Hepatocyte (in vitro differentiated cells): ENCODE measurements around the gene MSI2. TPM values are rescaled to one million over a fixed set of nuclear protein-coding genes. Genes with fewer than 3 reads are reported as not detected.

ENCODE experiments used
- DNase-seq: peaks from one replicate; pipeline ENCODE4 v3.0.0-alpha.2; 2016; ENCODE audit warnings: low spot score
- H2AFZ ChIP-seq: fragments of 200-600 bp; sonication (generic); 2 replicates; pipeline ENCODE4 v1.6.0; 2016; ENCODE audit warnings: antibody characterized with exemption, mild to moderate bottlenecking
- H3K27ac ChIP-seq: fragments of 200-600 bp; sonication (generic); 2 replicates; pipeline ENCODE4 v1.5.1; 2016; ENCODE audit warnings: mild to moderate bottlenecking
- H3K27me3 ChIP-seq: fragments of 200-600 bp; sonication (generic); 2 replicates; pipeline ENCODE4 v1.6.1; 2016
- H3K36me3 ChIP-seq: fragments of 200-600 bp; sonication (generic); replicated peaks from 2 replicates; pipeline ENCODE4 v1.5.1; 2016; ENCODE audit warnings: low read depth; ENCODE audit not compliant: insufficient read depth
- H3K4me1 ChIP-seq: fragments of 200-600 bp; sonication (generic); 2 replicates; pipeline ENCODE4 v1.5.1; 2016; ENCODE audit warnings: mild to moderate bottlenecking, moderate library complexity; ENCODE audit not compliant: insufficient read depth
- H3K4me2 ChIP-seq: fragments of 200-600 bp; sonication (generic); 2 replicates; pipeline ENCODE4 v1.6.0; 2016
- H3K4me3 ChIP-seq: fragments of 200-600 bp; sonication (generic); 2 replicates; pipeline ENCODE4 v1.5.1; 2016; ENCODE audit warnings: mild to moderate bottlenecking
- H3K79me2 ChIP-seq: fragments of 200-600 bp; sonication (generic); 2 replicates; pipeline ENCODE4 v1.6.0; 2017; ENCODE audit warnings: mild to moderate bottlenecking
- H3K9me2 ChIP-seq: fragments of 200-600 bp; sonication (generic); replicated peaks from 2 replicates; pipeline ENCODE4 v1.6.0; 2017; ENCODE audit warnings: mild to moderate bottlenecking; ENCODE audit not compliant: insufficient read depth
- H3K9me3 ChIP-seq: fragments of 200-600 bp; sonication (generic); 2 replicates; pipeline ENCODE4 v1.5.1; 2016; ENCODE audit warnings: low read depth, mild to moderate bottlenecking
- H4K20me1 ChIP-seq: fragments of 200-600 bp; sonication (generic); 2 replicates; pipeline ENCODE4 v1.6.0; 2016; ENCODE audit warnings: mild to moderate bottlenecking; ENCODE audit not compliant: insufficient read depth, poor library complexity, severe bottlenecking
- CTCF ChIP-seq: fragments of 200-600 bp; sonication (generic); IDR thresholded peaks from 2 replicates; pipeline ENCODE4 v1.5.1; 2016; ENCODE audit warnings: antibody characterized with exemption, mild to moderate bottlenecking; ENCODE audit not compliant: poor library complexity
- EZH2 ChIP-seq: fragments of 200-600 bp; sonication (generic); IDR thresholded peaks from 2 replicates; pipeline ENCODE4 v1.6.1; 2016; ENCODE audit warnings: antibody characterized with exemption, mild to moderate bottlenecking, borderline replicate concordance
- EZH2phosphoT487 ChIP-seq: fragments of 200-600 bp; sonication (generic); IDR thresholded peaks from one replicate; pipeline ENCODE4 v1.6.1; 2018; ENCODE audit warnings: antibody characterized with exemption, mild to moderate bottlenecking, low read depth, moderate library complexity; ENCODE audit not compliant: unreplicated experiment, severe bottlenecking
- WGBS: methylation state at CpG from one replicate; pipeline ENCODE4 v1.1.6; 2016; ENCODE audit warnings: low lambda C conversion rate; ENCODE audit errors: missing lambda C conversion rate; 5-methylcytosine and 5-hydroxymethylcytosine counted together
- polyA plus RNA-seq: library from polyadenylated mRNA; unstranded; fragments of >200 nt; fragmentation: Nextera tagmentation; extraction: Ambion mirVana; gene quantifications from 2 replicates; pipeline ENCODE4 v1.2.1, GENCODE V29; 2016
- total RNA-seq: library from RNA; depleted of rRNA; stranded (reverse); fragments of >200 nt; gene quantifications from 2 replicates; pipeline ENCODE4 v1.2.3, GENCODE V29; 2014

Gene MSI2
- total and polyA plus RNA-seq, 2 experiments from 2014 or later = 16.1 to 60.6 TPM

- H4K20me1 ChIP-seq = no peaks in the 10 kb centered on the region
- WGBS = 54% methylated on average over 10 of the region's 10 CpGs
- no peaks in the 10 kb centered on the region for H3K9me3 ChIP-seq
- H3K27ac ChIP-seq = peak overlapping the region; percentile 20
- peak overlapping the region; percentile 43 for H3K4me2 ChIP-seq
- H3K79me2 ChIP-seq = peaks cover 37% of the 10 kb centered on the region
- peaks cover 24% of the 10 kb centered on the region for H3K4me1 ChIP-seq
- no peak for TF ChIP-seq CTCF
- TF ChIP-seq EZH2phosphoT487 = no peak
- TF ChIP-seq EZH2 = no peak
- H2AFZ ChIP-seq = no peak overlapping the region
- H3K27me3 ChIP-seq = no peaks in the 10 kb centered on the region
- no peak overlapping the region for H3K4me3 ChIP-seq
- no peaks in the 10 kb centered on the region for H3K36me3 ChIP-seq
- DNase-seq = no peak
- H3K9me2 ChIP-seq = no peaks in the 10 kb centered on the region
Measured at GRCh38 chr17:57466017-57466471, 209.7 kb downstream of the MSI2 start.

- H3K27ac ChIP-seq = no peak overlapping the region
- H3K27me3 ChIP-seq = no peaks in the 10 kb centered on the region
- H3K9me3 ChIP-seq = no peaks in the 10 kb centered on the region
- H3K4me2 ChIP-seq = no peak overlapping the region
- H2AFZ ChIP-seq = no peak overlapping the region
- no peaks in the 10 kb centered on the region for H3K9me2 ChIP-seq
- 96% methylated on average over 1 of the region's 1 CpG for WGBS
- DNase-seq = no peak
- no peaks in the 10 kb centered on the region for H3K36me3 ChIP-seq
- no peak for TF ChIP-seq CTCF
- TF ChIP-seq EZH2phosphoT487 = no peak
- TF ChIP-seq EZH2 = no peak
- H3K79me2 ChIP-seq = peaks cover 35% of the 10 kb centered on the region
- H4K20me1 ChIP-seq = no peaks in the 10 kb centered on the region
- peaks cover 28% of the 10 kb centered on the region for H3K4me1 ChIP-seq
- no peak overlapping the region for H3K4me3 ChIP-seq
Measured at GRCh38 chr17:57466521-57466920, 210.2 kb downstream of the MSI2 start.

GRCh38 chr17:57467226-57467625 is 210.9 kb downstream of the MSI2 start:
- Histone ChIP-seq H3K4me2 (no peak overlapping the region), H3K4me1 (peaks cover 35% of the 10 kb centered on the region)

More at GRCh38 chr17:57467226-57467625, 210.9 kb downstream of the MSI2 start:
- TF ChIP-seq EZH2 (no peak), EZH2phosphoT487 (no peak), CTCF (no peak)
- no peaks in the 10 kb centered on the region for H3K27me3 ChIP-seq
- no peaks in the 10 kb centered on the region for H3K9me2 ChIP-seq
- no peak overlapping the region for H2AFZ ChIP-seq
- H3K27ac ChIP-seq = no peak overlapping the region
- no peaks in the 10 kb centered on the region for H3K36me3 ChIP-seq
- peaks cover 29% of the 10 kb centered on the region for H3K79me2 ChIP-seq
- DNase-seq = no peak
- 96% methylated on average over 4 of the region's 4 CpGs for WGBS
- no peaks in the 10 kb centered on the region for H3K9me3 ChIP-seq
- peaks cover 1% of the 10 kb centered on the region for H4K20me1 ChIP-seq
- no peak overlapping the region for H3K4me3 ChIP-seq
